WTC11 (cell line): ENCODE measurements around the gene NLRP5. TPM values are rescaled to one million over a fixed set of nuclear protein-coding genes. Genes with fewer than 3 reads are reported as not detected.
A peak's percentile ranks its signal among the peaks of the same experiment; 100 is the strongest.

ENCODE experiments used
- ATAC-seq: fragments of 200-7000 bp; cut with Tn5 transposase; 2 replicates; pipeline ENCODE4 v1.10.0; 2021; ENCODE audit warnings: mild to moderate bottlenecking, moderate library complexity
- CTCF ChIA-PET: fragments of 300-600 bp; sonication (Branson Sonifier 250); formaldehyde crosslinking; loops from one replicate; lab custom pipeline; 2021; ENCODE audit warnings: antibody characterized with exemption; lab: Charles Lee
- POLR2A ChIA-PET: fragments of 350-600 bp; sonication (Branson Sonifier 250); formaldehyde crosslinking; loops from one replicate; lab custom pipeline; 2021; ENCODE audit warnings: antibody characterized with exemption; lab: Charles Lee
- DNase-seq: peaks from one replicate; pipeline ENCODE4 v3.0.0; 2021; ENCODE audit warnings: low spot score
- H3K27ac Mint-ChIP-seq: 2 replicates; pipeline ENCODE4 v1.8.0; 2021; ENCODE audit warnings: mixed read lengths
- H3K27me3 Mint-ChIP-seq: 2 replicates; pipeline ENCODE4 v1.8.0; 2021; ENCODE audit warnings: low read depth, mild to moderate bottlenecking, moderate library complexity, mixed read lengths
- H3K36me3 Mint-ChIP-seq: 2 replicates; pipeline ENCODE4 v1.8.0; 2021; ENCODE audit warnings: mixed read lengths
- H3K4me1 Mint-ChIP-seq: 2 replicates; pipeline ENCODE4 v1.8.0; 2022; ENCODE audit warnings: mixed read lengths
- H3K4me3 Mint-ChIP-seq: 2 replicates; pipeline ENCODE4 v1.8.0; 2021; ENCODE audit warnings: mild to moderate bottlenecking, moderate library complexity, mixed read lengths
- H3K9me3 Mint-ChIP-seq: 2 replicates; pipeline ENCODE4 v1.8.0; 2021; ENCODE audit warnings: mixed read lengths
- EMX1 ChIP-seq: fragments of 250-450 bp; sonication (Bioruptor Pico); IDR thresholded peaks from 2 replicates; pipeline ENCODE4 v1.8.0; 2021; ENCODE audit warnings: mild to moderate bottlenecking
- IRF2 ChIP-seq: sonication (generic); formaldehyde crosslinking; IDR thresholded peaks from 2 replicates; pipeline ENCODE4 v1.8.0; 2022; ENCODE audit warnings: low read depth, missing genetic modification reagents, borderline replicate concordance
- JUN ChIP-seq: sonication (generic); formaldehyde crosslinking; IDR thresholded peaks from 2 replicates; pipeline ENCODE4 v1.8.0; 2023; ENCODE audit warnings: mild to moderate bottlenecking, missing genetic modification reagents
- NFATC4 ChIP-seq: fragments of 250-450 bp; sonication (Bioruptor Pico); IDR thresholded peaks from 2 replicates; pipeline ENCODE4 v1.9.0; 2021; ENCODE audit warnings: mild to moderate bottlenecking
- SOX15 ChIP-seq: fragments of 250-450 bp; sonication (Bioruptor Pico); IDR thresholded peaks from 2 replicates; pipeline ENCODE4 v1.9.0; 2021; ENCODE audit warnings: mild to moderate bottlenecking
- SP1 ChIP-seq: sonication (generic); formaldehyde crosslinking; conservative IDR thresholded peaks from 2 replicates; pipeline ENCODE4 v1.8.1; 2022; ENCODE audit warnings: missing genetic modification reagents
- ZNF317 ChIP-seq: sonication (generic); formaldehyde crosslinking; IDR thresholded peaks from 2 replicates; pipeline ENCODE4 v1.8.1; 2023; ENCODE audit warnings: low read depth, mild to moderate bottlenecking, moderate library complexity, missing genetic modification reagents, borderline replicate concordance
- ZNF423 ChIP-seq: fragments of 250-450 bp; sonication (Bioruptor Pico); IDR thresholded peaks from 2 replicates; pipeline ENCODE4 v2.1.2; 2022; ENCODE audit warnings: mild to moderate bottlenecking, moderate library complexity
- total RNA-seq: library from RNA; stranded (reverse); gene quantifications from 3 replicates; pipeline ENCODE4 v1.2.3, GENCODE V29; 2021
- TF ChIP-seq, protein P1 (sequence below): fragments of 200-600 bp; IDR thresholded peaks from 2 replicates; pipeline ENCODE4 v1.8.0; 2022; ENCODE audit warnings: antibody characterized with exemption
- TF ChIP-seq, protein P2 (sequence below): sonication (generic); formaldehyde crosslinking; IDR thresholded peaks from 2 replicates; pipeline ENCODE4 v1.8.0; 2022; ENCODE audit warnings: mild to moderate bottlenecking, missing genetic modification reagents
- TF ChIP-seq, protein P3 (sequence below): fragments of 250-450 bp; sonication (Bioruptor Pico); IDR thresholded peaks from 2 replicates; pipeline ENCODE4 v1.9.0; 2021; ENCODE audit warnings: mild to moderate bottlenecking
- TF ChIP-seq, protein P4 (sequence below): sonication (generic); formaldehyde crosslinking; IDR thresholded peaks from 2 replicates; pipeline ENCODE4 v1.8.1; 2022; ENCODE audit warnings: low read depth, mild to moderate bottlenecking, moderate library complexity, missing genetic modification reagents, borderline replicate concordance
- TF ChIP-seq, protein P5 (sequence below): sonication (generic); formaldehyde crosslinking; IDR thresholded peaks from 2 replicates; pipeline ENCODE4 v1.8.0; 2023; ENCODE audit warnings: missing genetic modification reagents, mild to moderate bottlenecking, borderline replicate concordance
- TF ChIP-seq, protein P6 (sequence below): sonication (generic); formaldehyde crosslinking; IDR thresholded peaks from 2 replicates; pipeline ENCODE4 v1.8.0; 2022; ENCODE audit warnings: mild to moderate bottlenecking, missing genetic modification reagents

The NLRP5 gene
- total RNA-seq, 1 experiment from 2014 or later, result not detected

DNA sequence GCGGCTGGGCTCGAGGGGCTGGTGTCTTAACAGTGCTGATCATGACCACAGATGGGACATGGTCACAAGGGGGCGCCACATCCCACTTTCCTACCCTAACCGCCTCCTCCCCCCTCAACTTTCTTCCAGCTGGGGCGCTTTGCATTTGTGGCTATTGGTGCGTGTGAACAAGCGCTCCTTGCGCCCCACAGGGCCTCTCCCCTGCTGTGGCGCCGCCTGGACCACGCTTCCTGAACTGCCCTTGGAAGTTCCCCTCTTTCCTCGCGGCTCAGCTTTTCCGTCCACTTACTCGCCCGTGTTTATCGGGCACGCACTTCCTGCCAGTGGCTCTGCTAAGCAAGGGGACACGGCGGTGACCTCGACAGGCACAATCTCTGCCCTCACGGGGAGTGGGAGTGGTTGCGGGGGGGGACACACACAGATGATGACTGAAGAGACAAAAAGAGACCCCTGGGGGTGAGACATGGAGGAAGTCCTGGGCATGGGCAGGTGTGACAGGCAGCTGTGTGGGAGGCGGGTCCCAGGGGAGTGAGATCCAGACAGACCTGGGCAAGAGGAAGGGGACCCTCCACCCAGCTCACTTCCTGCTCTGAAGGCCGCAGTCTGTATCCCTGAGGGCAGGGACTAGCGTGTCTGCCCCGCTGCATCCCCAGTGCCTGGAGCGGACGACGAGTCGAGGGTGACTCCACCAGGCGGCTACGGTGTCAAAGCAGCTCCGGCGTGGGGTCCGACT, 94.3 kb downstream of the NLRP5 start:
- CTCF ChIA-PET, result interaction anchor here (0.6 to 4.1 kb wide), 47 partner anchors 9 to 1024 kb away, joined by 3 to 32 read pairs (median 5); partner anchors contain the start of genes GALP, NAT14, U2AF2 and ZNF444
- POLR2A ChIA-PET, result interaction anchor here (0.8 to 1.4 kb wide), 2 partner anchors 10 to 31 kb away, joined by 3 to 5 read pairs; no protein-coding TSS in a partner anchor
- Mint-ChIP-seq H3K27me3 (peaks cover 15% of the 10 kb centered on the region), H3K9me3 (no peaks in the 10 kb centered on the region), H3K36me3 (no peaks in the 10 kb centered on the region), H3K4me3 (peak overlapping the region; percentile 85), H3K4me1 (peaks cover 23% of the 10 kb centered on the region), H3K27ac (no peak overlapping the region)
- ATAC-seq (peak; percentile 81), DNase-seq (peak; percentile 91)
- TF ChIP-seq NFATC4 (no peak), ZNF423 (CRISPR knock-in tag) (peak; percentile 20; the same call in 1 of the 2 replicates), IRF2 (CRISPR knock-in tag) (no peak), JUN (CRISPR knock-in tag) (no peak), ZNF317 (CRISPR knock-in tag) (no peak), SP1 (CRISPR knock-in tag) (peak; percentile 45; the same call in 1 of the 2 replicates), EMX1 (no peak), SOX15 (no peak)
- TF ChIP-seq, protein P1, sequence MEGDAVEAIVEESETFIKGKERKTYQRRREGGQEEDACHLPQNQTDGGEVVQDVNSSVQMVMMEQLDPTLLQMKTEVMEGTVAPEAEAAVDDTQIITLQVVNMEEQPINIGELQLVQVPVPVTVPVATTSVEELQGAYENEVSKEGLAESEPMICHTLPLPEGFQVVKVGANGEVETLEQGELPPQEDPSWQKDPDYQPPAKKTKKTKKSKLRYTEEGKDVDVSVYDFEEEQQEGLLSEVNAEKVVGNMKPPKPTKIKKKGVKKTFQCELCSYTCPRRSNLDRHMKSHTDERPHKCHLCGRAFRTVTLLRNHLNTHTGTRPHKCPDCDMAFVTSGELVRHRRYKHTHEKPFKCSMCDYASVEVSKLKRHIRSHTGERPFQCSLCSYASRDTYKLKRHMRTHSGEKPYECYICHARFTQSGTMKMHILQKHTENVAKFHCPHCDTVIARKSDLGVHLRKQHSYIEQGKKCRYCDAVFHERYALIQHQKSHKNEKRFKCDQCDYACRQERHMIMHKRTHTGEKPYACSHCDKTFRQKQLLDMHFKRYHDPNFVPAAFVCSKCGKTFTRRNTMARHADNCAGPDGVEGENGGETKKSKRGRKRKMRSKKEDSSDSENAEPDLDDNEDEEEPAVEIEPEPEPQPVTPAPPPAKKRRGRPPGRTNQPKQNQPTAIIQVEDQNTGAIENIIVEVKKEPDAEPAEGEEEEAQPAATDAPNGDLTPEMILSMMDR, result peak; percentile 64
- TF ChIP-seq, protein P2, sequence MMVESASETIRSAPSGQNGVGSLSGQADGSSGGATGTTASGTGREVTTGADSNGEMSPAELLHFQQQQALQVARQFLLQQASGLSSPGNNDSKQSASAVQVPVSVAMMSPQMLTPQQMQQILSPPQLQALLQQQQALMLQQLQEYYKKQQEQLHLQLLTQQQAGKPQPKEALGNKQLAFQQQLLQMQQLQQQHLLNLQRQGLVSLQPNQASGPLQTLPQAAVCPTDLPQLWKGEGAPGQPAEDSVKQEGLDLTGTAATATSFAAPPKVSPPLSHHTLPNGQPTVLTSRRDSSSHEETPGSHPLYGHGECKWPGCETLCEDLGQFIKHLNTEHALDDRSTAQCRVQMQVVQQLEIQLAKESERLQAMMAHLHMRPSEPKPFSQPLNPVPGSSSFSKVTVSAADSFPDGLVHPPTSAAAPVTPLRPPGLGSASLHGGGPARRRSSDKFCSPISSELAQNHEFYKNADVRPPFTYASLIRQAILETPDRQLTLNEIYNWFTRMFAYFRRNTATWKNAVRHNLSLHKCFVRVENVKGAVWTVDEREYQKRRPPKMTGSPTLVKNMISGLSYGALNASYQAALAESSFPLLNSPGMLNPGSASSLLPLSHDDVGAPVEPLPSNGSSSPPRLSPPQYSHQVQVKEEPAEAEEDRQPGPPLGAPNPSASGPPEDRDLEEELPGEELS (CRISPR knock-in tag), result 0 out of 2 replicates have a peak, but pooled peaks have one; percentile 29
- TF ChIP-seq, protein P3, sequence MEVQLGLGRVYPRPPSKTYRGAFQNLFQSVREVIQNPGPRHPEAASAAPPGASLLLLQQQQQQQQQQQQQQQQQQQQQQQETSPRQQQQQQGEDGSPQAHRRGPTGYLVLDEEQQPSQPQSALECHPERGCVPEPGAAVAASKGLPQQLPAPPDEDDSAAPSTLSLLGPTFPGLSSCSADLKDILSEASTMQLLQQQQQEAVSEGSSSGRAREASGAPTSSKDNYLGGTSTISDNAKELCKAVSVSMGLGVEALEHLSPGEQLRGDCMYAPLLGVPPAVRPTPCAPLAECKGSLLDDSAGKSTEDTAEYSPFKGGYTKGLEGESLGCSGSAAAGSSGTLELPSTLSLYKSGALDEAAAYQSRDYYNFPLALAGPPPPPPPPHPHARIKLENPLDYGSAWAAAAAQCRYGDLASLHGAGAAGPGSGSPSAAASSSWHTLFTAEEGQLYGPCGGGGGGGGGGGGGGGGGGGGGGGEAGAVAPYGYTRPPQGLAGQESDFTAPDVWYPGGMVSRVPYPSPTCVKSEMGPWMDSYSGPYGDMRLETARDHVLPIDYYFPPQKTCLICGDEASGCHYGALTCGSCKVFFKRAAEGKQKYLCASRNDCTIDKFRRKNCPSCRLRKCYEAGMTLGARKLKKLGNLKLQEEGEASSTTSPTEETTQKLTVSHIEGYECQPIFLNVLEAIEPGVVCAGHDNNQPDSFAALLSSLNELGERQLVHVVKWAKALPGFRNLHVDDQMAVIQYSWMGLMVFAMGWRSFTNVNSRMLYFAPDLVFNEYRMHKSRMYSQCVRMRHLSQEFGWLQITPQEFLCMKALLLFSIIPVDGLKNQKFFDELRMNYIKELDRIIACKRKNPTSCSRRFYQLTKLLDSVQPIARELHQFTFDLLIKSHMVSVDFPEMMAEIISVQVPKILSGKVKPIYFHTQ, result no peak
- TF ChIP-seq, protein P4, sequence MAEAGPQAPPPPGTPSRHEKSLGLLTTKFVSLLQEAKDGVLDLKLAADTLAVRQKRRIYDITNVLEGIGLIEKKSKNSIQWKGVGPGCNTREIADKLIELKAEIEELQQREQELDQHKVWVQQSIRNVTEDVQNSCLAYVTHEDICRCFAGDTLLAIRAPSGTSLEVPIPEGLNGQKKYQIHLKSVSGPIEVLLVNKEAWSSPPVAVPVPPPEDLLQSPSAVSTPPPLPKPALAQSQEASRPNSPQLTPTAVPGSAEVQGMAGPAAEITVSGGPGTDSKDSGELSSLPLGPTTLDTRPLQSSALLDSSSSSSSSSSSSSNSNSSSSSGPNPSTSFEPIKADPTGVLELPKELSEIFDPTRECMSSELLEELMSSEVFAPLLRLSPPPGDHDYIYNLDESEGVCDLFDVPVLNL (CRISPR knock-in tag), result no peak
- TF ChIP-seq, protein P5, sequence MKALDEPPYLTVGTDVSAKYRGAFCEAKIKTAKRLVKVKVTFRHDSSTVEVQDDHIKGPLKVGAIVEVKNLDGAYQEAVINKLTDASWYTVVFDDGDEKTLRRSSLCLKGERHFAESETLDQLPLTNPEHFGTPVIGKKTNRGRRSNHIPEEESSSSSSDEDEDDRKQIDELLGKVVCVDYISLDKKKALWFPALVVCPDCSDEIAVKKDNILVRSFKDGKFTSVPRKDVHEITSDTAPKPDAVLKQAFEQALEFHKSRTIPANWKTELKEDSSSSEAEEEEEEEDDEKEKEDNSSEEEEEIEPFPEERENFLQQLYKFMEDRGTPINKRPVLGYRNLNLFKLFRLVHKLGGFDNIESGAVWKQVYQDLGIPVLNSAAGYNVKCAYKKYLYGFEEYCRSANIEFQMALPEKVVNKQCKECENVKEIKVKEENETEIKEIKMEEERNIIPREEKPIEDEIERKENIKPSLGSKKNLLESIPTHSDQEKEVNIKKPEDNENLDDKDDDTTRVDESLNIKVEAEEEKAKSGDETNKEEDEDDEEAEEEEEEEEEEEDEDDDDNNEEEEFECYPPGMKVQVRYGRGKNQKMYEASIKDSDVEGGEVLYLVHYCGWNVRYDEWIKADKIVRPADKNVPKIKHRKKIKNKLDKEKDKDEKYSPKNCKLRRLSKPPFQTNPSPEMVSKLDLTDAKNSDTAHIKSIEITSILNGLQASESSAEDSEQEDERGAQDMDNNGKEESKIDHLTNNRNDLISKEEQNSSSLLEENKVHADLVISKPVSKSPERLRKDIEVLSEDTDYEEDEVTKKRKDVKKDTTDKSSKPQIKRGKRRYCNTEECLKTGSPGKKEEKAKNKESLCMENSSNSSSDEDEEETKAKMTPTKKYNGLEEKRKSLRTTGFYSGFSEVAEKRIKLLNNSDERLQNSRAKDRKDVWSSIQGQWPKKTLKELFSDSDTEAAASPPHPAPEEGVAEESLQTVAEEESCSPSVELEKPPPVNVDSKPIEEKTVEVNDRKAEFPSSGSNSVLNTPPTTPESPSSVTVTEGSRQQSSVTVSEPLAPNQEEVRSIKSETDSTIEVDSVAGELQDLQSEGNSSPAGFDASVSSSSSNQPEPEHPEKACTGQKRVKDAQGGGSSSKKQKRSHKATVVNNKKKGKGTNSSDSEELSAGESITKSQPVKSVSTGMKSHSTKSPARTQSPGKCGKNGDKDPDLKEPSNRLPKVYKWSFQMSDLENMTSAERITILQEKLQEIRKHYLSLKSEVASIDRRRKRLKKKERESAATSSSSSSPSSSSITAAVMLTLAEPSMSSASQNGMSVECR, result peak; percentile 24; the same call in 1 of the 2 replicates
- TF ChIP-seq, protein P6, sequence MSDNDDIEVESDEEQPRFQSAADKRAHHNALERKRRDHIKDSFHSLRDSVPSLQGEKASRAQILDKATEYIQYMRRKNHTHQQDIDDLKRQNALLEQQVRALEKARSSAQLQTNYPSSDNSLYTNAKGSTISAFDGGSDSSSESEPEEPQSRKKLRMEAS (CRISPR knock-in tag), result 0 out of 2 replicates have a peak, but pooled peaks have one; percentile 15
